ENCODE measurements around the gene POPDC2.

DNA sequence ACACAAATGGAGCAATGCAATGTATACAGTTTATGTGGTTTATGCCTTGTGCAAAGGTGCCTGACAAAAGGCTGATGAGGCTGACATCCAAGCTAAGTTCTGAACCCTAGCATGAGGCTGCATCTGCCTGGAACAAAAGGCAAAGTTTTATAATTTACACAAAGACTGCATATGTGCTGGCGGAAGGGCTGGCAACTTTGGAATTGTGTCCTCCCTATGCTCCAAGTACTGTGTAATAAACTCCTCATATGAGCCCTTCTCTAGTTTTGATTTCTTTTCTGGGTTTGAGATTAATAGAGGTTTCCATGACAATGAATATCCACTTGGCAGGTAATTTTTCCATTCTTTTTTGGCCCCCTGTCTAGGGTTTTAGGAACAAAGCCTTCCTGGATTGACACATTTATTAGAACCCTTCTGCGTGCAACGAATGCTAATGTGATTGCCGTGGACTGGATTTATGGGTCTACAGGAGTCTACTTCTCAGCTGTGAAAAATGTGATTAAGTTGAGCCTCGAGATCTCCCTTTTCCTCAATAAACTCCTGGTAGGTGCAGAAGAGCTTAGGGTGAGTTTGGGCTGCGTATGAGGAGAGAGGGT lies 51.9 kb downstream of the POPDC2 start:
- TF ChIP-seq, protein P1, sequence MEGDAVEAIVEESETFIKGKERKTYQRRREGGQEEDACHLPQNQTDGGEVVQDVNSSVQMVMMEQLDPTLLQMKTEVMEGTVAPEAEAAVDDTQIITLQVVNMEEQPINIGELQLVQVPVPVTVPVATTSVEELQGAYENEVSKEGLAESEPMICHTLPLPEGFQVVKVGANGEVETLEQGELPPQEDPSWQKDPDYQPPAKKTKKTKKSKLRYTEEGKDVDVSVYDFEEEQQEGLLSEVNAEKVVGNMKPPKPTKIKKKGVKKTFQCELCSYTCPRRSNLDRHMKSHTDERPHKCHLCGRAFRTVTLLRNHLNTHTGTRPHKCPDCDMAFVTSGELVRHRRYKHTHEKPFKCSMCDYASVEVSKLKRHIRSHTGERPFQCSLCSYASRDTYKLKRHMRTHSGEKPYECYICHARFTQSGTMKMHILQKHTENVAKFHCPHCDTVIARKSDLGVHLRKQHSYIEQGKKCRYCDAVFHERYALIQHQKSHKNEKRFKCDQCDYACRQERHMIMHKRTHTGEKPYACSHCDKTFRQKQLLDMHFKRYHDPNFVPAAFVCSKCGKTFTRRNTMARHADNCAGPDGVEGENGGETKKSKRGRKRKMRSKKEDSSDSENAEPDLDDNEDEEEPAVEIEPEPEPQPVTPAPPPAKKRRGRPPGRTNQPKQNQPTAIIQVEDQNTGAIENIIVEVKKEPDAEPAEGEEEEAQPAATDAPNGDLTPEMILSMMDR (IDR thresholded peaks at IDR 0.05): no peak
- no peak for TF ChIP-seq POLR2A (IDR thresholded peaks at IDR 0.05)
